Activated CD4-positive, CD25-positive, alpha-beta regulatory T cell treated with anti-CD3 and anti-CD28 coated beads, Interleukin-2, amount 50 U/mL, for 16 hours (primary cell): ENCODE measurements around the gene TP63.

Source experiments
- DNase-seq: peaks from one replicate; pipeline ENCODE4 v3.0.0-alpha.2; 2020; ENCODE audit warnings: low read depth, low spot score

The TP63 gene

GRCh38 chr3:189683546-189684255 lies 52.5 kb downstream of the TP63 start:
- no peak for DNase-seq

GRCh38 chr3:189684317-189684716 lies 53.1 kb downstream of the TP63 start:
- DNase-seq: no peak

GRCh38 chr3:189685291-189685690 lies 54.1 kb downstream of the TP63 start:
- DNase-seq: no peak

GRCh38 chr3:189685860-189686259 lies 54.7 kb downstream of the TP63 start:
- DNase-seq: no peak

GRCh38 chr3:189687475-189687874 lies 56.3 kb downstream of the TP63 start:
- DNase-seq: no peak

GRCh38 chr3:189688262-189688661 lies 57.1 kb downstream of the TP63 start:
- DNase-seq: no peak

GRCh38 chr3:189689625-189690024 lies 58.4 kb downstream of the TP63 start:
- no peak for DNase-seq

- no peak for DNase-seq
Observed at GRCh38 chr3:189690237-189690636, 59.0 kb downstream of the TP63 start.

- no peak for DNase-seq
Observed at GRCh38 chr3:189690672-189691071, 59.5 kb downstream of the TP63 start.

GRCh38 chr3:189695400-189695799 lies 64.2 kb downstream of the TP63 start:
- DNase-seq: no peak

- DNase-seq: no peak
Observed at GRCh38 chr3:189698811-189699210, 67.6 kb downstream of the TP63 start.

GRCh38 chr3:189699885-189700284 lies 68.7 kb downstream of the TP63 start:
- no peak for DNase-seq

GRCh38 chr3:189702066-189702646 lies 71.0 kb downstream of the TP63 start:
- DNase-seq: no peak

- DNase-seq: no peak
Observed at GRCh38 chr3:189703865-189704264, 72.7 kb downstream of the TP63 start.

- DNase-seq: no peak
Observed at GRCh38 chr3:189708375-189708774, 77.2 kb downstream of the TP63 start.

- DNase-seq: no peak
Observed at GRCh38 chr3:189710620-189711402, 79.6 kb downstream of the TP63 start.

GRCh38 chr3:189712906-189713483 lies 81.8 kb downstream of the TP63 start:
- DNase-seq: no peak

- DNase-seq: no peak
Observed at GRCh38 chr3:189714991-189715961, 84.1 kb downstream of the TP63 start.

- no peak for DNase-seq
Observed at GRCh38 chr3:189718215-189718614, 87.0 kb downstream of the TP63 start.

- no peak for DNase-seq
Observed at GRCh38 chr3:189720736-189721417, 89.7 kb downstream of the TP63 start.
